ENCODE results near the gene DPYSL4.
"Not testable (repeated sequence)": the region's sequence is repeated elsewhere in the genome, so short reads cannot be mapped to it uniquely, and the experiment has no call there.

DPYSL4 gene

DNA sequence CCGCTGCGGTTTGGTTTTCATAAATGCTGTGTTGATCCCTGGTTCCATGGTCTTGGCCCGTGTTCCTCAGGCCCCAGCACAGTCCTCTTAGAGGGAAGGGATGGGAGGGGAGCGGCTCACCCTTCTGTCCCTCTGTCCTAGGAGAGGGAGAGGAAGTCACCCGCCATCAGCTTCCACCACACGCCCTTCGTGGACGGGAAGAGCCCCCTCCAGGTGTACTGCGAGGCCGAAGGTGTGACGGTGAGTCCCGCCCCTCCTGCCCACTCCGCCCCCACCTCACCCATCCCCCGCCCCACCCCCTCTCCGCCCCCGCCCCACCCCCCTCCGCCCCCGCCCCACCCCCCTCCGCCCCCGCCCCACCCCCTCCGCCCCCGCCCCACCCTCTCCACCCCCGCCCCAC is 37.5 kb upstream of the DPYSL4 start:
- in situ Hi-C loops (cut with HindIII; ENCODE audit: low sequenced_read_pairs): no loop called here

DNA sequence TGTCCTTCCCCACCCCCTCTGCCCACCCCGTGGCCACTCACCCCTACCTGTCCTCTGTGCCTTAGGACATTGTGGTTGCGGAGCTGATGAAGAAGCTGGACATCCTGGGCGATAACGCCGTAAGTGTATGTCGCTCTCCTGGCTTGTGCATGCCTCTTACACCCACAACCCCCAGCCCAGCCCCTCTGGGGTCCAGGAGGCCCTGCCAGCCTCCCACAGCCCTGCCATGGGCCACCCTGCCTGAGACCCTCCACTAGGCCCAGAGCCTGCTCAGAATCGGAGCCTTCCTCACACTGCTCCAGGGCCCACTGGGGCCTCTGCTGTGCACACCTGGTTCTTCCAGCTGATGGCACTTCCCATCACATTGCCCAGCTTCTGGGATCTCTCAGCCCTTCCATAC is 36.8 kb upstream of the DPYSL4 start:
- in situ Hi-C loops (cut with HindIII; ENCODE audit: low sequenced_read_pairs): no loop called here

DNA sequence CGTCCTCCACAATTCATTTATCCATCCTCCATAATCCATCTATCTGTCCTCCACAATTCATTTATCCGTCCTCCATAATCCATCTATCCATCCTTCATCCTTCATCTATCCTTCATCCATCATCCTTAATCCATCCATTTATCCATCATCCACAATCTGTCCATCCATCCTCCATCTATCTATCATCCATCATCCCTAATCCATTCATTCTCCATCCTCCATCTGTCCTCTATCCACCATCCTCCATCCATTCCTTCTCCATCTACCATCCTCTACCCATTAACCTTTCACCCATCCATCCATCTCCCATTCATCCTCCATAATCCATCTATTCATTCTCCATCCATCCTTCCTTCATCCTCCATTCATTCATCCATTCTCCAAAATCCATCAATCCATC is 36.0 kb upstream of the DPYSL4 start:
- in situ Hi-C loops (cut with HindIII; ENCODE audit: low sequenced_read_pairs): no loop called here

DNA sequence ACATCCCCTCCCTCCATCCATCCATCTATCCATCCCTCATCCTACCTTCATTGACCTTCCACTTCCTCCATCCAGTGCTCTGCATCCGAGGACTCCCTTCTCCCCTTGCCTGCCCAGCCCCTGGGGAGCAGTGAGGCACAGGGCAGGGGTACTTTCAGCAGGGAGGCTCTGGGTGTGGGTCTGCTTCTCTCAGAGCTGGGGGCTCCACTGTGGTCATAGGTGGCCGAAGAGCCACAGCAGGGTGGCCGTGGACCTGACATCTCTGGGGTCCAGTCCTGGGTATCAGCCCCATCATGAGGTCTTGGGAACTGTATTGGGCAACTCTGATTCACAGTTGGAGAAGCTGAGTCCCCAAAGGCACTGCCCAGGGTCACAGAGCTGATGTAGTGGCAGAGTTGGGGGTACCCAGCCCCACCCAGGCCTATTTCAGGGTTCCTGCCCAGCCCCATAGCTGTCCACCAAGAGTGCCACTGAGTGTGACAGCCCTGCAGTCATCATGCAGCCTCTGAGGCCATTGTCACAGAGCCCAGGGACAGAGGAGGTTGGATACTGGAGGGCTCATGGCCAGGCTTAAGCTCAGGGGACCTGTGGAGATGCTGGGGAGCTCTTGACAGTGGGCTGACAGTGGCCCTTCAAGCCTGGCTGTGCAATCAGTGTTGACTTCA is 35.3 kb upstream of the DPYSL4 start:
- in situ Hi-C loops (cut with HindIII; ENCODE audit: low sequenced_read_pairs): no loop called here

DNA sequence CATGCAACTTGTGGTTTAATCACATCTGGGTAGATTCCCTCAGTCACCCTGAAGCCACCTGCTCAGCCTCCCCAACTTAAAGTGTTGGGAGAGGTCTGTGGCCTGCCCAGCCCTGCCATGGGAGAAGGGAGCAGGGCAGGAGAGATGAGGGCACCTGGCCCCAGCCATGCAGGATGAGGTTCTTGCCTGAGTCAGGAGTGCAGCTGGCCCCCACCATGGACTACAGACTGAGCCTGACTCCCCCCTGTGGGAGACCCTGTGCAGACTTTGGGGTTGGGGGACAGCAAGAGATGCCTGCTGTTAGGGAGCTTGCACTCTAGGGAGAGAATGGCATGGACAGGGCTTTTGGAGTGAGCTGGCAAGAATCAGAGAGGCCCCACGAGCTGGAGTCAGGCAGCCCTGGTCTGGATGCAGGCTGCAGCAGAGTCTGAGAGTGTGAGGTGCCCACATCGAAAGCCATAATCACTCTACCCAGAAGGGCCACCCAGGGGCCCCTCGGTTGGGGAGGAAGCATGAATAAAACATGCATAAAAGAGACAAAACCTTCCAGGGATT is 34.7 kb upstream of the DPYSL4 start:
- in situ Hi-C loops (cut with HindIII; ENCODE audit: low sequenced_read_pairs): no loop called here

DNA sequence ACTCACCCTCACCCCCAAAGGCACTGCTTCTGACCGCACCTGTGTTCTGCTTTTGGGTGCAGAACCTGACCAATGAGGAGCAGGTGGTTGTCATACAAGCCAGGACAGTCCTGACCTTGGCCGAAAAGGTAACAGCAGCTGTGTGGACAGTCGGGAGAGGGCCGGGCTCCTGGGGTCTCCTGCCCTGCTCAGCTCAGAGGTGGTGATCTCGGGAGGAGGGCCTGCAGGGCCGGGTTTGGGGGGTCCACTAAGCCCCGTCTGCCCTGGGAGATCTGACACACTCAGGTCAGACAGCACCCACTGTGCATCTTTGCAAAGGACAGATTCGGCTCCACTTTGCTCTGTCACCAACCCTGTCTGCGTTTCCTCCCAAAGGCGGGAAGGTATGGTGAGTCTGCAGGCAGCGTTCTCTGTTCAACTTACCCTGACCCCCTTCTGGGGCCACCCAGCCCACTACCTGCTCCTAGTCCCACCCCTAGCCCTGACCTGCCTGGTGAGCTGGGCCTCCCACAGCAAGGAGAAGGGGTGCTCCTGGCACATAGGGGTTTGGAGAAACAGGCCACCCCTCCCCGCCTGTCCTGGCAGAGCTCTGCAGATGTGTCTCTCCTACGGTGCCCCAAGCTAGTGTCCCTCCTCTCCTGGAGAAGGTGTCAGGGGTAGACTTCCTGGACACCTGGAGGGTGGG is 33.7 kb upstream of the DPYSL4 start:
- in situ Hi-C loops (cut with HindIII; ENCODE audit: low sequenced_read_pairs): no loop called here

DNA sequence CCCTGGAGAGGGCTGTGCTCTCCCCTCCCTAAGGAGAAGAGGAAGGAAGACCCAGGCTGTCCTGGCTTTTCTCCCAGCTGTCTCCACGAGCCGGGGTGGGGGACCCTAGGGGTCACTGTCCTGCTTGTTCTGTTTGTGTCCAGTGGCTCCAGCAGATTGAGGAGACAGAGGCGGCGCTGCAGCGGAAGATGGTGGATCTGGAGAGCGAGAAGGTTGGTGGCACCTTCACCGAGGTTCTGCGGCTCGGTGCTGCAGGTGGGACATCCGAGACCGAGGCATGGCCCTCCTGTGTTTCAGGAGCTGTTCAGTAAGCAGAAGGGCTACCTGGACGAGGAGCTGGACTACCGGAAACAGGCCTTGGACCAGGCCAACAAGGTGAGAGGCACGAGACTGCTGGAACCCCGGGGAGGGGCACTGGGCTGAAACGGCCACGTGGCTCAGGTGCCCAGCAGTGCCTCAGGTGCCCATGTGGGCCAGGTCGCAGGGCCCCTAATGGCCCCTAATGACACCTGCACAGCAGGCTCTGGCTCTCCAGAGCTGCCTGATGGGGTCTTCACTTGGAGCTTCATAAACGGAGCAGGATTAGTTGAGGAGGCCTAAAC is 33.0 kb upstream of the DPYSL4 start:
- in situ Hi-C loops (cut with HindIII; ENCODE audit: low sequenced_read_pairs): no loop called here

DNA sequence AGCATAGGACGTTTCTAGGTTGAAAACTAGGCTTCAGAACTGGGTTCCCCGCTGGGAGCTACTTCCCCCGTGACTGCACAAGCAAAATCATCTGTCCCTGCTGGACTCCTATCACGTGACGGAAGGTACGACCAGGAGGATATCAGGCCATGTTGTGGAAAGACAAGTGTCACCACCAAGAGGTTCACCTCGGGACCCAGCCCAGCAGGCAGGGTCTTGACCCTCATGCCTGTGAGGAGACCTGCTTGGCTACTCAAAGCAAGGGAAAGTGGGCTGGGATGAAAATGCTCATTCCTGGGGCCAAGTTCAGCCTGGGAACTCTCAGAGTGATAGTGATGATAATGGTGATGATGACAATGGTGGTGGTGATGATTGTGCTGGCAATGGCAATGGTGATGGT is 32.3 kb upstream of the DPYSL4 start:
- in situ Hi-C loops (cut with HindIII; ENCODE audit: low sequenced_read_pairs): no loop called here

DNA sequence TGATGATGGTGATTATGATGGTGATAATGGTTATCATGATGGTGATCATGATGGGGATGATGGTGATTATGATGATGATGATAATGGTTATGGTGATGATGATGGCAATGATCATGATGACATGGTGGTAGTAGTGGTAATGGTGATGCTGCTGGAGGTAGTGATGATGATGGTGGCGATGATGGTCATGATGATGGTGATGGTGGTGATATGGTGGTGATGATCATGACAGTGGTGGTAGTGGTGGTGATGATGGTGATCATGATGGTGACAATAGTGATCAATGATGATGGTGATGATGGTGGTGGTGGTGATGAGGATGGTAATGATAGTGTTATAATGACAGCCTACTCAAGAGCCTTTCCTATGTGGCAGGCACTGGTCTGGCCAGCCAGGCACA is 31.8 kb upstream of the DPYSL4 start:
- in situ Hi-C loops (cut with HindIII; ENCODE audit: low sequenced_read_pairs): no loop called here

DNA sequence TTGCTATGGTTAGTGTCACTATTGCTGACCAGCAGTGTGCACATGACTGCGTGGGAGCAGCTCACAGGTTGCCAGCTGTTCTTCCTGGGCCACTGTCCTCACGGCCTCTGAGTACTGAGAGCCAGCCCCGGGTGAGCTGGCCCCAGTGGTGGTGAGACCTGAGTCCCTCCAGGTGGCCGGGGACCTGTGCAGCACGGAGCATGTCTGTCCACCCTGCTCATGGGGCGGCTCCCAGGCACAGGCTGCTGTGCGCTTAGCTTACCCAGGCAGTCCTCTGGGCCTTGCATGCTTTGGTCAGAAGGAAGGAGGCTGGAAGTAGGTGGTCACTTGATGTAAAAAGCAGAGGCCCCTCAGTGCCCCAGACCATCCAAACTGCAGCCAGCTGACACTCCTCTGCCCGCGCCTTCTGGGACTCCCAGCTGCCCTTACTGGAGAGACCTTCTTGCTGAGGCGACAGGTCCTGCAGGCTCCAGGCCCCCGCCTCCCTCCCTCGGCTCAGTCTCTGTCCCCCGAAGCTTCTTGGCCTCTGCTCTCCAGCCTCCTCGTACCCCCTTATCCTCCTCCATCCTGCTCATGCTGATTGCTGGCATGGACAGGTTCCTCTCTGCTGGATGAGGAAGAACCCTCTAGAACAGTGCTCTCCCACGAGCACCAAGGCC is 30.9 kb upstream of the DPYSL4 start:
- in situ Hi-C loops (cut with HindIII; ENCODE audit: low sequenced_read_pairs): no loop called here

DNA sequence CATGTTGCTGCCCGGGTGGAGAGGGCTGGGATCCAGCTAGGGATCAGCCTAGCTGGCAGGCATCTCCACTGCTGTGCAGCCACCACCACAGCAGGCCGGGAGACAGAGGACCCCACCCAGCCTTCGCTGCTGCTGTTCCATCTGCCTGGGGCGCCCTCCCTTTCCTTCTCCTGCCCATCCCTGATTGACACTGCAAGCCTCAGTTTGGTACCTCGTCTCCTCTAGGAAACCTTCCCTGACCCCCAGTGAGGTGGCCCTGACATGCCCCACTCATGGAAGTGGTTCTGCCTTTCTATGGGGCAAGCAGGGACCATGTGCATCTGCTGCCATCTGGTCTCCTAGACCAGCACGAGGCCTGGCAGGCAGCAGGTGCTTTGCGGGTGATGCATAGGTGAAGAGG is 30.4 kb upstream of the DPYSL4 start:
- in situ Hi-C loops (cut with HindIII; ENCODE audit: low sequenced_read_pairs): no loop called here

DNA sequence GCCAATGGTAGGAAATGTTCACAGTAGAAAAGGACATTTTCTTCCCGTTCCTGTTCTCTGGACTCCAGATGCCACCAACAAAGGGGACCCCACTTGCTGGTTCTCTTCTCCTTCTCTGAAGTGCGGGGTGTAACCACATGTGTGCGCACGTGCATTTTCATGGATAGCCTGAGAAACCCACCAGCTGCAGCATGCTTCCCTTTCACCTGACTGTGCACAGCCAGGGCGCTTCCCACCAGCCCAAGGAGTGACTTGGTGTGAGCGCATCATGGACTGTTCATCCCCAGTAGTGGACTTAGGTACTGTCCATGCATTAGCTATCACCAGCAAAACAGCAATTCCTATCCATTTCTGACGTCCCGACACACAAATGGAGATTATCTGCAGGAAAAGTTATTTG is 29.6 kb upstream of the DPYSL4 start:
- in situ Hi-C loops (cut with HindIII; ENCODE audit: low sequenced_read_pairs): no loop called here

DNA sequence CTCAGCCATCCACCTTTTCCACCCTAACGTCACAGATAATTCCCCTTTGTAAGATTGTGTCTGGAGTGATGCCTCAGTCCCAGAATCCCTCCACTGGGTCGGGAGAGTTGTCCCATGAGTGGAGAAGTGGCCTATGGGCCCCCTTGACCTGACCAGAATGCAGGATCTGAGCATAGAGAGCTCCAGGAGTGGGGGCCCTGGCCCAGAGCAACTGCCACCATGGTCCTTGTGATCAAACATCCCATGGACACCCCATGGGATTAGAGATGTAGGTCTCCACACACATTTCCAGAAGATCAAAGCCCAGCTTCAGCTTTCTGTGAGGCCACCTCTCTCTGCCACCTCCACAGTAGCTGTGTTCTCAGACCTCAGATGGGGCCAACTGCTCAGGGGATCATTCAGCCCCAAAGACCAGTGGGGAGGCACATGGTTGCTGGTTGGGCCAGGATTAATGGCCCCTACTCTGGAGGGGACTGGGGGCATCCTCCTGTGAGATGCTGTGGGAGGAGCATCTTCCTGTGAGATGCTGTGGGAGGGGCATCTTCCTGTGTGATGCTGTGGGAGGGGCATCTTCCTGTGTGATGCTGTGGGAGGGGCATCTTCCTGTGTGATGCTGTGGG is 28.5 kb upstream of the DPYSL4 start:
- in situ Hi-C loops (cut with HindIII; ENCODE audit: low sequenced_read_pairs): no loop called here

DNA sequence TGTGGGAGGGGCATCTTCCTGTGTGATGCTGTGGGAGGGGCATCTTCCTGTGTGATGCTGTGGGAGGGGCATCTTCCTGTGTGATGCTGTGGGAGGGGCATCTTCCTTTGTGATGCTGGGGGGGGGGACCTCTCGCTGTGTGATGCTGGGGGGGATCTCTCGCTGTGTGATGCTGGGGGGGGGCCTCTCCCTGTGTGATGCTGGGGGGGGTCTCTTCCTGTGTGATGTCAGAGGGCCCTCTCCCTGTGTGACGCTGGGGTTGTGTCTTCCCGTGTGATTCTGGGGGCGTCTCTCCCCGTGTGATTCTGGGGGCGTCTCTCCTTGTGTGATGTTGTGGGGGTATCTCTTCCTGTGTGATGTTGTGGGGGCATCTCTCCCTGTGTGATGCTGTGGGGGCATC is 27.9 kb upstream of the DPYSL4 start:
- in situ Hi-C loops (cut with HindIII; ENCODE audit: low sequenced_read_pairs): no loop called here

DNA sequence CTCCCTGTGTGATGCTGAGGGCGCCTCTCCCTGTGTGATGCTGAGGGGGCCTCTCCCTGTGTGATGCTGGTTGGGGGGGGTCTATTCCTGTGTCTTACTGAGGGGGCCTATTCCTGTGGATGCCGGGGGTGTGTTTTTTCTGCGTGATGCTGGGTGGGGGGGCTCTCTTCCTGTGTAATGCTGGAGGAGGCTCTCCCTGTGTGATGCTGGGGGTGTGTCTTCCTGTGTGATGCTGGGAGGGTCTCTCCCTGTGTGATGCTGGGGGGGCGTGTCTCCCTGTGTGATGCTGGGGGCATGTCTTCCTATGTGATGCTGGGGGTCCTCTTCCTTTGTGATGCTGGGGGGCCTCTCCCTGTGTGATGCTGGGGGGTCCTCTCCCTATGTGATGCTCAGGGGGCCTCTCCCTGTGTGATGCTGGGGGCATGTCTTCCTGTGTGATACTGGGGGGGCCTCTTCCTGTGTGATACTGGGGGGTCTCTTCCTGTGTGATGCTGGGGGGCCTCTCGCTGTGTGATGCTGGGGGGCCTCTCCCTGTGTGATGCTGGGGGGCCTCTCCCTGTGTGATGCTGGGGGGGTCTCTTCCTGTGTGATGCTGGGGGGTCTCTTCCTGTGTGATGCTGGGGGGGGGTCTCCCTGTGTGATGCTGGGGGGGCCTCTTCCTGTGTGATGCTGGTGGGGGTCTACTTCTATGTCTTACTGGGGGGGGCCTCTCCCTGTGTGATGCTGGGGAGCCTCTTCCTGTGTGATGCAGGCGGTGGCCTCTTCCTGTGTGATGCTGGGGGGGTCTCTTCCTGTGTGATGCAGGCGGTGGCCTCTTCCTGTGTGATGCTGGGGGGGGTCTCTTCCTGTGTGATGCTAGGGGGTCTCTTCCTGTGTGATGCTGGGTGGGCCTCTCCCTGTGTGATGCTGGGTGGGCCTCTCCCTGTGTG is 27.2 kb upstream of the DPYSL4 start:
- in situ Hi-C loops (cut with HindIII; ENCODE audit: low sequenced_read_pairs): not testable (repeated sequence)

DNA sequence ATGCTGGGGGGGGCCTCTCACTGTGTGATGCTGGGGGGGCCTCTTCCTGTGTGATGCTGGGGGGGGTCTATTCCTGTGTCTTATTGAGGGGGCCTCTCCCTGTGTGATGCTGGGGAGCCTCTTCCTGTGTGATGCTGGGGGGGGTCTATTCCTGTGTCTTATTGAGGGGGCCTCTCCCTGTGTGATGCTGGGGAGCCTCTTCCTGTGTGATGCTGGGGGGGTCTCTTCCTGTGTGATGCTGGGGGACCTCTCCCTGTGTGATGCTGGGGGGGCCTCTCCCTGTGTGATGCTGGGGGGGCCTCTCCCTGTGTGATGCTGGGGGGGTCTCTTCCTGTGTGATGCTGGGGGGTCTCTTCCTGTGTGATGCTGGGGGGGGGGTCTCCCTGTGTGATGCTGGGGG is 26.5 kb upstream of the DPYSL4 start:
- in situ Hi-C loops (cut with HindIII; ENCODE audit: low sequenced_read_pairs): not testable (repeated sequence)

DNA sequence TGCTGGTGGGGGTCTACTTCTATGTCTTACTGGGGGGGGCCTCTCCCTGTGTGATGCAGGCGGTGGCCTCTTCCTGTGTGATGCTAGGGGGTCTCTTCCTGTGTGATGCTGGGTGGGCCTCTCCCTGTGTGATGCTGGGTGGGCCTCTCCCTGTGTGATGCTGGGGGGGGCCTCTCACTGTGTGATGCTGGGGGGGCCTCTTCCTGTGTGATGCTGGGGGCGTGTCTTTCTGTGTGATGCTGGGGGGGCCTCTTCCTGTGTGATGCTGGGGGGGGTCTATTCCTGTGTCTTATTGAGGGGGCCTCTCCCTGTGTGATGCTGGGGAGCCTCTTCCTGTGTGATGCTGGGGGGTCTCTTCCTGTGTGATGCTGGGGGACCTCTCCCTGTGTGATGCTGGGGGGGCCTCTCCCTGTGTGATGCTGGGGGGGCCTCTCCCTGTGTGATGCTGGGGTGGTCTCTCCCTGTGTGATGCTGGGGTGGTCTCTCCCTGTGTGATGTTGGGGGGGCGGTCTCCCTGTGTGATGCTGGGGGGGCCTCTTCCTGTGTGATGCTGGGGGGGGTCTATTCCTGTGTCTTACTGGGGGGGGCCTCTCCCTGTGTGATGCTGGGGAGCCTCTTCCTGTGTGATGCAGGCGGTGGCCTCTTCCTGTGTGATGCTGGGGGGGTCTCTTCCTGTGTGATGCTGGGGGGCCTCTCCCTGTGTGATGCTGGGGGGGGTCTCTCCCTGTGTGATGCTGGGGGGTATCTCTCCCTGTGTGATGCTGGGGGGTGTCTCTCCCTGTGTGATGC is 25.7 kb upstream of the DPYSL4 start:
- in situ Hi-C loops (cut with HindIII; ENCODE audit: low sequenced_read_pairs): not testable (repeated sequence)

DNA sequence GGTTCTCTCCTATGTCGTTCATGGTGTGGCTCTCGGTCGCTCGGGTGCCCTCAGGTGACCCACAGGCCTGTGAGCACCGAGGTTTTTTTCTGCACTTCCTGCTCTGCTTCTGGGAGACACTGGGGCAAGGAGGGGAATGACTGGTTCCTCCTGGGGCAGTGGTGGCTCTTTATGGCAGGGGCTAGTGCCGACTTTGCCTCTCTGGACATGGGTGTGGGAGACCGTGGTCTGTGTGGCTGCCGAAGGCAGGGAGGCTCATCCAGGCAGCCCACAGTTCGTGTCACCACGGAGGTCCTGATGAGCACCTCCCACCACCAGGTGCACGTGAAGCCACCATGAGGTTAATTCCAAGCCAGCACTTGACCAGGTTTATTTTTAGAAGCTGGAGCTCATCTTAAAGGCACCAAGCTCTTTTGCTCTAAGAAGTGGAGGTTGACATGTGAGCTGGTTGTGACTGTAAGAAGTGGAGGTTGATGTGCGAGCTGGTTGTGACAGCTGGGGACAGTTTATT is 24.7 kb upstream of the DPYSL4 start:
- in situ Hi-C loops (cut with HindIII; ENCODE audit: low sequenced_read_pairs): no loop called here

DNA sequence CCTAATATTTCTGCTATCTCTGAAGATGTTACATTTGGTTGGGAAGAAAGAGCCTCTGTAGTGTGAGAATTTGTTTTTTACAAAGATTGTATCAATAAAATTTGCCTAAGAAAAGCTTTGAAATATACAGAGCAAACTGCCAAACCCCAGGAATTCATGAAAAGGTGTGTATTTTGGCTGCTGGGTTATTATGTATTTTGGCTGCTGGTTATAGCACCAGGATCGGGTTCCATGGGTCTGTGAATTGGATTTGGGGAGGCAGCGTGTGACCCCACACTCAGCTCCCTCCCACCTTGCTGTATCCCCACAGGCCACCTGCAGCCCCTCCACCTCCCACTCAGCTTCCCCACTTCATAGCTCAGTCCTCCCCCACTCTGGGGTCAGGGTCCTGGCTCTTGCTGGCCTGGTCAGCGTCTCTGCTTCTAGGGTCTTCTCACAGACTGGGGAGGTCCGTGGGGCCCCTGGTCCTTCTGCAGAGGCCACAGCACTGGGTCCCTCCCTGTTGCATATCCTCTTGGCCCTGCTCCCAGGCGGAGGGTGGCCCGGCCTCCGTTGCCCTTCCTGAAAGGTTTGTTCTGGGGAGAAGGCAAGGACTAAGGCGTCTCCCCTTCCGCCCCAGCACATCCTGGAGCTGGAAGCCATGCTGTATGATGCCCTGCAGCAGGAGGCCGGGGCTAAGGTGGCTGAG is 24.0 kb upstream of the DPYSL4 start:
- in situ Hi-C loops (cut with HindIII; ENCODE audit: low sequenced_read_pairs): no loop called here

Measured in endothelial cell of hepatic sinusoid (primary cell).